IMR-90 (cell line): ENCODE measurements around the gene LANCL3. TPM values are rescaled to one million over a fixed set of nuclear protein-coding genes. Genes with fewer than 3 reads are reported as not detected.

Experiments
- ATAC-seq: fragments of 200-7000 bp; cut with Tn5 transposase; 2 replicates; pipeline ENCODE4 v1.9.1; 2020; ENCODE audit warnings: low read depth, mild to moderate bottlenecking, moderate library complexity
- BruUV-seq: library from RNA; stranded (reverse); fragments of 400-500 nt; replicated peaks from 2 replicates; lab custom pipeline; 2021; lab: Mats Ljungman, UMichigan
- CTCF ChIA-PET: fragments of 300-600 bp; formaldehyde crosslinking; extraction: SDS; loops from one replicate; lab custom pipeline; 2021; ENCODE audit warnings: antibody characterized with exemption; lab: Yijun Ruan, JAX
- POLR2A ChIA-PET: fragments of 300-600 bp; sonication (Branson Sonifier 250); formaldehyde crosslinking; loops from one replicate; lab custom pipeline; 2022; ENCODE audit warnings: antibody characterized with exemption; ENCODE audit not compliant: unreplicated experiment; lab: Charles Lee
- DNase-seq: peaks from one replicate; pipeline ENCODE4 v3.0.0; 2013
- H2AFZ ChIP-seq: replicated peaks from 2 replicates; pipeline ENCODE3; 2013; ENCODE audit warnings: low read length, mild to moderate bottlenecking; ENCODE audit not compliant: poor library complexity
- H2AK5ac ChIP-seq: 2 replicates; pipeline ENCODE4 v1.6.1; 2013; ENCODE audit warnings: low read depth, low read length, inconsistent platforms
- H2AK9ac ChIP-seq: replicated peaks from 2 replicates; pipeline ENCODE3; 2013; ENCODE audit warnings: mild to moderate bottlenecking, low read depth, low read length, moderate library complexity; ENCODE audit not compliant: poor library complexity
- H2BK120ac ChIP-seq: 2 replicates; pipeline ENCODE4 v1.6.1; 2013; ENCODE audit warnings: low read depth, low read length, inconsistent platforms
- H2BK15ac ChIP-seq: 3 replicates; pipeline ENCODE4 v1.6.1; 2013; ENCODE audit warnings: low read depth, low read length, inconsistent platforms
- H2BK20ac ChIP-seq: 2 replicates; pipeline ENCODE4 v1.6.1; 2013; ENCODE audit warnings: low read depth, mild to moderate bottlenecking, inconsistent platforms, low read length, moderate library complexity
- H2BK5ac ChIP-seq: 2 replicates; pipeline ENCODE4 v1.6.1; 2013; ENCODE audit warnings: mild to moderate bottlenecking, low read depth, low read length, inconsistent platforms; ENCODE audit not compliant: poor library complexity, severe bottlenecking
- H3K14ac ChIP-seq: replicated peaks from 2 replicates; pipeline ENCODE4 v1.6.1; 2013; ENCODE audit warnings: low read depth, low read length, inconsistent platforms
- H3K18ac ChIP-seq: 2 replicates; pipeline ENCODE4 v1.6.1; 2013; ENCODE audit warnings: low read depth, low read length, control low read depth
- H3K23ac ChIP-seq: 2 replicates; pipeline ENCODE4 v1.6.1; 2013; ENCODE audit warnings: low read depth, low read length, inconsistent platforms
- H3K27ac ChIP-seq: 2 replicates; pipeline ENCODE4 v1.5.1; 2013; ENCODE audit warnings: mild to moderate bottlenecking, control low read depth, low read length; ENCODE audit not compliant: insufficient read depth
- H3K27me3 ChIP-seq: 2 replicates; pipeline ENCODE4 v1.6.1; 2013; ENCODE audit warnings: low read length; ENCODE audit not compliant: control insufficient read depth, insufficient read depth
- H3K36me3 ChIP-seq: 2 replicates; pipeline ENCODE4 v1.6.1; 2013; ENCODE audit warnings: low read length, mixed read lengths; ENCODE audit not compliant: control insufficient read depth, insufficient read depth
- H3K4ac ChIP-seq: 2 replicates; pipeline ENCODE4 v1.6.1; 2013; ENCODE audit warnings: low read depth, low read length, inconsistent platforms
- H3K4me1 ChIP-seq: 2 replicates; pipeline ENCODE4 v1.6.1; 2013; ENCODE audit warnings: low read length, mixed read lengths; ENCODE audit not compliant: control insufficient read depth, insufficient read depth
- H3K4me2 ChIP-seq: 2 replicates; pipeline ENCODE4 v1.6.1; 2013; ENCODE audit warnings: low read depth, mild to moderate bottlenecking, control low read depth, low read length, moderate library complexity
- H3K4me3 ChIP-seq: 2 replicates; pipeline ENCODE4 v1.5.1; 2013; ENCODE audit warnings: low read depth, mild to moderate bottlenecking, control low read depth, low read length, moderate library complexity; ENCODE audit not compliant: insufficient read depth
- H3K56ac ChIP-seq: 2 replicates; pipeline ENCODE4 v1.6.1; 2013; ENCODE audit warnings: low read length, inconsistent platforms; ENCODE audit not compliant: insufficient read depth; ENCODE audit errors: extremely low read depth
- H3K79me1 ChIP-seq, 2 experiments: 2 replicates each; pipeline ENCODE4 v1.6.1; 2013; ENCODE audit warnings: low read length in 2 of 2, inconsistent platforms in 1 of 2, low read depth in 1 of 2
- H3K9ac ChIP-seq: 2 replicates; pipeline ENCODE4 v1.6.1; 2013; ENCODE audit warnings: low read depth, low read length, control low read depth
- H3K9me1 ChIP-seq: 2 replicates; pipeline ENCODE4 v1.6.1; 2013; ENCODE audit warnings: low read length, inconsistent platforms; ENCODE audit not compliant: insufficient read depth
- H3K9me3 ChIP-seq: 2 replicates; pipeline ENCODE4 v1.6.1; 2013; ENCODE audit warnings: low read length; ENCODE audit not compliant: control insufficient read depth, insufficient read depth
- H4K20me1 ChIP-seq: 2 replicates; pipeline ENCODE4 v1.6.1; 2013; ENCODE audit warnings: low read length, inconsistent platforms; ENCODE audit not compliant: insufficient read depth
- H4K5ac ChIP-seq: 2 replicates; pipeline ENCODE4 v1.6.1; 2013; ENCODE audit warnings: mild to moderate bottlenecking, low read depth, low read length, control low read depth
- H4K8ac ChIP-seq, 2 experiments: 2 replicates each; pipeline ENCODE4 v1.6.1; 2013; ENCODE audit warnings: low read depth in 2 of 2, low read length in 2 of 2, control low read depth in 1 of 2, inconsistent platforms in 1 of 2
- H4K91ac ChIP-seq: 2 replicates; pipeline ENCODE4 v1.6.1; 2013; ENCODE audit warnings: low read depth, low read length, inconsistent platforms; ENCODE audit not compliant: insufficient read depth
- BHLHE40 ChIP-seq: fragments of 150-350 bp; IDR thresholded peaks from 2 replicates; pipeline ENCODE4 v1.6.1; 2016; ENCODE audit warnings: mild to moderate bottlenecking, low read depth, low read length
- CEBPB ChIP-seq: IDR thresholded peaks from 2 replicates; pipeline ENCODE4 v1.6.1; 2012; ENCODE audit warnings: low read depth, low read length, improper control_type of control experiment
- CHD1 ChIP-seq: IDR thresholded peaks from 2 replicates; pipeline ENCODE4 v1.6.1; 2012; ENCODE audit warnings: low read depth, low read length, improper control_type of control experiment
- ELK1 ChIP-seq: fragments of 150-350 bp; IDR thresholded peaks from 2 replicates; pipeline ENCODE4 v1.6.1; 2016; ENCODE audit warnings: low read depth, mild to moderate bottlenecking, low read length, moderate library complexity, borderline replicate concordance
- FOS ChIP-seq: fragments of 150-350 bp; IDR thresholded peaks from 2 replicates; pipeline ENCODE4 v1.6.1; 2016; ENCODE audit warnings: low read depth, low read length
- MAFK ChIP-seq: IDR thresholded peaks from 2 replicates; pipeline ENCODE4 v1.6.1; 2012; ENCODE audit warnings: low read depth, low read length, improper control_type of control experiment
- MAZ ChIP-seq: IDR thresholded peaks from 2 replicates; pipeline ENCODE4 v1.6.1; 2012; ENCODE audit warnings: low read depth, mild to moderate bottlenecking, low read length, improper control_type of control experiment, moderate library complexity, borderline replicate concordance
- MXI1 ChIP-seq: IDR thresholded peaks from 2 replicates; pipeline ENCODE4 v1.6.1; 2012; ENCODE audit warnings: low read depth, mild to moderate bottlenecking, low read length, moderate library complexity, borderline replicate concordance
- NFE2L2 ChIP-seq: fragments of 150-350 bp; IDR thresholded peaks from 2 replicates; pipeline ENCODE4 v1.6.1; 2016; ENCODE audit warnings: low read depth, mild to moderate bottlenecking, low read length
- RAD21 ChIP-seq: IDR thresholded peaks from 2 replicates; pipeline ENCODE4 v1.6.1; 2012; ENCODE audit warnings: low read length, improper control_type of control experiment
- RCOR1 ChIP-seq: IDR thresholded peaks from 2 replicates; pipeline ENCODE4 v1.6.1; 2012; ENCODE audit warnings: mild to moderate bottlenecking, low read length, improper control_type of control experiment; ENCODE audit not compliant: insufficient replicate concordance
- SMC3 ChIP-seq: fragments of 150-350 bp; IDR thresholded peaks from 2 replicates; pipeline ENCODE4 v1.6.1; 2016; ENCODE audit warnings: low read depth, mild to moderate bottlenecking, antibody characterized with exemption, low read length, moderate library complexity
- WGBS, 2 experiments: methylation state at CpG; one replicate each; pipeline versions ENCODE4 v1.1.5 to v1.1.7; 2013; ENCODE audit warnings: missing lambda C conversion rate in 2 of 2; ENCODE audit not compliant: insufficient read length in 1 of 2; ENCODE audit errors: extremely low coverage in 2 of 2; 5-methylcytosine and 5-hydroxymethylcytosine counted together
- dilution Hi-C: fragments of 300-500 bp; cut with HindIII; formaldehyde crosslinking; loops from one replicate; pipeline ENCODE4 v1.14.3; 2018; ENCODE audit warnings: low sequenced_read_pairs; ENCODE audit not compliant: unreplicated experiment
- in situ Hi-C: fragments of 300-500 bp; cut with MboI; formaldehyde crosslinking; loops from 3 replicates; pipeline ENCODE4 v1.14.3; 2019; ENCODE audit warnings: low sequenced_read_pairs, inconsistent platforms, mixed read lengths
- intact Hi-C: fragments of 100-400 bp; cut with micrococcal nuclease; formaldehyde crosslinking; loops from 2 replicates; pipeline ENCODE4 v1.10.0; 2022
- polyA plus RNA-seq, 3 experiments: library from polyadenylated mRNA; depleted of rRNA; stranded (reverse); fragments of >200 nt; gene quantifications; 2 replicates each; pipeline ENCODE4 v1.2.3, GENCODE V29; 2012; ENCODE audit warnings: low replicate concordance in 1 of 3
- total RNA-seq: library from RNA; depleted of rRNA; stranded (reverse); fragments of >200 nt; gene quantifications from 2 replicates; pipeline ENCODE4 v1.2.3, GENCODE V29; 2012

LANCL3 gene
- total and polyA plus RNA-seq, 2 of the 4 experiments (the other 2 are of a cell fraction), result not detected

GRCh38 chrX:37608156-37608555 is 36.7 kb downstream of the LANCL3 start:
- no peaks in the 10 kb centered on the region for H3K79me1 ChIP-seq
- H3K27me3 ChIP-seq, result peaks cover 4% of the 10 kb centered on the region; the same call in 1 of the 2 replicates
- H3K4me3 ChIP-seq, result no peak overlapping the region
- H2BK120ac ChIP-seq, result no peak overlapping the region
- H3K4me2 ChIP-seq, result no peak overlapping the region
- ATAC-seq, result no peak
- no peak overlapping the region for H4K8ac ChIP-seq
- no peak overlapping the region for H2AK5ac ChIP-seq
- ChIA-PET POLR2A (no interaction called here), CTCF (no interaction called here)
- dilution Hi-C loops, result no loop called here
- H4K5ac ChIP-seq, result no peak overlapping the region
- no peak overlapping the region for H2AFZ ChIP-seq
- no peak overlapping the region for H3K27ac ChIP-seq
- DNase-seq, result no peak
- H3K23ac ChIP-seq, result no peak overlapping the region
- no peak overlapping the region for H2BK20ac ChIP-seq
- no peaks in the 10 kb centered on the region for H3K9me1 ChIP-seq
- BruUV-seq, result no TSS peak
- H2BK5ac ChIP-seq, result no peak overlapping the region
- no peaks in the 10 kb centered on the region for H3K36me3 ChIP-seq
- H3K14ac ChIP-seq, result no peak overlapping the region
- no peak overlapping the region for H3K18ac ChIP-seq
- H3K9ac ChIP-seq, result no peak overlapping the region
- no peak overlapping the region for H2BK15ac ChIP-seq
- H3K4ac ChIP-seq, result no peak overlapping the region
- WGBS, 2 experiments, result no CpG with 5 or more reads among the region's 2 CpGs
- TF ChIP-seq MAFK (no peak), RCOR1 (no peak), CEBPB (no peak), MXI1 (no peak), SMC3 (no peak), NFE2L2 (no peak), RAD21 (no peak), CHD1 (no peak), BHLHE40 (no peak), FOS (no peak), ELK1 (no peak), MAZ (no peak)
- no peaks in the 10 kb centered on the region for H4K20me1 ChIP-seq
- in situ Hi-C loops, result no loop called here
- H4K91ac ChIP-seq, result no peak overlapping the region
- no peaks in the 10 kb centered on the region for H3K9me3 ChIP-seq
- H2AK9ac ChIP-seq, result no peak overlapping the region
- intact Hi-C loops, result no loop called here
- H3K56ac ChIP-seq, result no peak overlapping the region
- no peaks in the 10 kb centered on the region for H3K4me1 ChIP-seq
